ENCODE data around the gene DAB1.
"Not testable (repeated sequence)": the region's sequence is repeated elsewhere in the genome, so short reads cannot be mapped to it uniquely, and the experiment has no call there.

DAB1 gene

GRCh38 chr1:57269630-57270225, 154.1 kb downstream of the DAB1 start:
- no peak for DNase-seq

GRCh38 chr1:57265104-57265503, 158.8 kb downstream of the DAB1 start:
- no peak for DNase-seq

- no peak for DNase-seq
Measured at GRCh38 chr1:57262472-57262871, 161.4 kb downstream of the DAB1 start.

- DNase-seq: no peak
Measured at GRCh38 chr1:57258557-57259325, 165.1 kb downstream of the DAB1 start.

GRCh38 chr1:57255945-57256344, 167.9 kb downstream of the DAB1 start:
- DNase-seq: no peak

- no peak for DNase-seq
Measured at GRCh38 chr1:57254022-57254421, 169.8 kb downstream of the DAB1 start.

GRCh38 chr1:57252597-57253294, 171.1 kb downstream of the DAB1 start:
- DNase-seq: no peak

GRCh38 chr1:57250021-57250420, 173.8 kb downstream of the DAB1 start:
- no peak for DNase-seq

- no peak for DNase-seq
Measured at GRCh38 chr1:57249511-57249910, 174.3 kb downstream of the DAB1 start.

- DNase-seq: no peak
Measured at GRCh38 chr1:57248830-57249229, 175.0 kb downstream of the DAB1 start.

GRCh38 chr1:57238233-57238781, 185.6 kb downstream of the DAB1 start:
- DNase-seq: no peak

- DNase-seq: no peak
Measured at GRCh38 chr1:57235730-57236510, 187.9 kb downstream of the DAB1 start.

GRCh38 chr1:57234459-57234858, 189.4 kb downstream of the DAB1 start:
- DNase-seq: no peak

- no peak for DNase-seq
Measured at GRCh38 chr1:57232500-57232899, 191.4 kb downstream of the DAB1 start.

GRCh38 chr1:57229998-57230397, 193.9 kb downstream of the DAB1 start:
- no peak for DNase-seq

- DNase-seq: no peak
Measured at GRCh38 chr1:57229076-57229475, 194.8 kb downstream of the DAB1 start.

- no peak for DNase-seq
Measured at GRCh38 chr1:57222801-57223200, 201.1 kb downstream of the DAB1 start.

- DNase-seq: no peak
Measured at GRCh38 chr1:57222307-57222706, 201.6 kb downstream of the DAB1 start.

- not testable (repeated sequence) for DNase-seq
Measured at GRCh38 chr1:57220905-57221304, 203.0 kb downstream of the DAB1 start.

GRCh38 chr1:57218487-57219079, 205.3 kb downstream of the DAB1 start:
- DNase-seq: no peak

GRCh38 chr1:57217905-57218304, 206.0 kb downstream of the DAB1 start:
- DNase-seq: no peak

GRCh38 chr1:57214951-57215575, 208.8 kb downstream of the DAB1 start:
- DNase-seq: no peak

All from activated CD4-positive, CD25-positive, alpha-beta regulatory T cell (primary cell).